ENCODE results near the gene SUN1.

DNA sequence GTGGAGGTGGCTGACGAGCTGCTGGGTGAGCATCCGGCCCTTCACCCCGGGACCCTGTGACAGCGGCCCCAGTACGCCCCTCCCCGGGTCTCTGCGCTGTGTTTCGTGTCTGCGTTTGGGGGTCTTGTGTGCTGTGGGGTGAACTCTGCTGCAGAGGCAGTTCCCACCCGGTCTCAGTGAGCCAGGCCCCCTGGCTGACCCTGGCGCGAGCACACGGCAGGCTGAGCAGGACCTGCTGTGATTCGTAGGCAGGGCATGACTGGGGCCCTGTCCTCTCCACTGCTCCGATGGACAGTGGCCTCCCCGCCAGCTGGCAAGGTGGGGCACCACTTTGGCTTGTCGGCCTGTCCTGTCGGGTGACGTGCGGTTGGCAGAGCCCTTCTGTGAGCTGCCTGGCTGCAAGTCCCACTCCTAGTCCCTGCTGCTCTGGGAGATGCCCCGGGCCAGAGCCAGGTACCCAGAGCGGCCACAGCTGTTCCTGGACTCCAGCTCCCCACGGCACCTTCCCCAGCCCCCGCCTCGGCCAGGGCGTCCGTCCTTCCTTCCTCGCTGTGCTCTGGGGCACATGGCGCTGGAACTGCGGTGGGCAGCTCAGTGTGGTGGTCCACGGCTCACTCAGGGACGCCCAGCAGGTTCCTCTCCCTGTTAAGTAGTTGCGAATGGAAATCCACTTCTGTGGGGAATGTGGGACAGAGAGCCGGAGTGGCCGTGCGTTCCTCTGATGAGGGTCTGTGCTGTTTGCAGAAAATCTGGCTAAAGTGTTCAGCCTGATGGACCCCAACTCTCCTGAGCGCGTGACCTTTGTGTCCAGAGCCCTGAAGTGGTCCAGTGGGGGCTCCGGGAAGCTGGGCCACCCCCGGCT lies 54.6 kb downstream of the SUN1 start:
- no peak for TF ChIP-seq MYC (IDR thresholded peaks at IDR 0.05; ENCODE audit: low read depth, low read length)
- TF ChIP-seq, protein P1, sequence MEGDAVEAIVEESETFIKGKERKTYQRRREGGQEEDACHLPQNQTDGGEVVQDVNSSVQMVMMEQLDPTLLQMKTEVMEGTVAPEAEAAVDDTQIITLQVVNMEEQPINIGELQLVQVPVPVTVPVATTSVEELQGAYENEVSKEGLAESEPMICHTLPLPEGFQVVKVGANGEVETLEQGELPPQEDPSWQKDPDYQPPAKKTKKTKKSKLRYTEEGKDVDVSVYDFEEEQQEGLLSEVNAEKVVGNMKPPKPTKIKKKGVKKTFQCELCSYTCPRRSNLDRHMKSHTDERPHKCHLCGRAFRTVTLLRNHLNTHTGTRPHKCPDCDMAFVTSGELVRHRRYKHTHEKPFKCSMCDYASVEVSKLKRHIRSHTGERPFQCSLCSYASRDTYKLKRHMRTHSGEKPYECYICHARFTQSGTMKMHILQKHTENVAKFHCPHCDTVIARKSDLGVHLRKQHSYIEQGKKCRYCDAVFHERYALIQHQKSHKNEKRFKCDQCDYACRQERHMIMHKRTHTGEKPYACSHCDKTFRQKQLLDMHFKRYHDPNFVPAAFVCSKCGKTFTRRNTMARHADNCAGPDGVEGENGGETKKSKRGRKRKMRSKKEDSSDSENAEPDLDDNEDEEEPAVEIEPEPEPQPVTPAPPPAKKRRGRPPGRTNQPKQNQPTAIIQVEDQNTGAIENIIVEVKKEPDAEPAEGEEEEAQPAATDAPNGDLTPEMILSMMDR (IDR thresholded peaks at IDR 0.05; ENCODE audit: low read depth, low read length): no peak
- TF ChIP-seq POLR2A (IDR thresholded peaks at IDR 0.05; ENCODE audit: extremely low read depth, insufficient read length): no peak
- TF ChIP-seq, protein P2, sequence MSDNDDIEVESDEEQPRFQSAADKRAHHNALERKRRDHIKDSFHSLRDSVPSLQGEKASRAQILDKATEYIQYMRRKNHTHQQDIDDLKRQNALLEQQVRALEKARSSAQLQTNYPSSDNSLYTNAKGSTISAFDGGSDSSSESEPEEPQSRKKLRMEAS (IDR thresholded peaks at IDR 0.05; ENCODE audit: low read depth, low read length): no peak

Data from NB4 (cell line).